T1000 (cell line): Measurements from ENCODE around the gene ZNF750.

Experiments used
- DNase-seq: peaks from one replicate; lab custom pipeline; 2025; ENCODE audit warnings: mixed read lengths; lab: John Stamatoyannopoulos, UW

The ZNF750 gene

DNA sequence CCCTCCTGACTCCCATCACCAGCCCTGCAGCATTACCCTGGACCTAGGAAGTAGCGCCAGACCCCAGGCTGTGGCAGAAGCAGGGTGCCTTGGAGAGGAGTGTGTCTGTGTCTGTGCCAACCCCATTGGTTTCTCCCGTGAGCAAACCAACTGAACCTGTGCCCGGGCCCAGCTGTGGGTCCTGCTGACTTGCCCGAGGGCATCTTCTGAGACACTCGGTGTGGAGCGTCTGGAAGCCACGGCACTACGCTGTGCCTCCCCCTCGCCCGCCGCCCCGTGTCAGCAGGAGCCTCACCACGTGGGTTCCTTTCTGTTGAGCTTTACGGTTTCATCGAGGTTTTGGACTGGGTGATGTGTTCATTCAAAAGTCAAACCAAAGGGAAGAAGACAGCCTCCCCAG is 27.8 kb downstream of the ZNF750 start:
- no peak for DNase-seq

DNA sequence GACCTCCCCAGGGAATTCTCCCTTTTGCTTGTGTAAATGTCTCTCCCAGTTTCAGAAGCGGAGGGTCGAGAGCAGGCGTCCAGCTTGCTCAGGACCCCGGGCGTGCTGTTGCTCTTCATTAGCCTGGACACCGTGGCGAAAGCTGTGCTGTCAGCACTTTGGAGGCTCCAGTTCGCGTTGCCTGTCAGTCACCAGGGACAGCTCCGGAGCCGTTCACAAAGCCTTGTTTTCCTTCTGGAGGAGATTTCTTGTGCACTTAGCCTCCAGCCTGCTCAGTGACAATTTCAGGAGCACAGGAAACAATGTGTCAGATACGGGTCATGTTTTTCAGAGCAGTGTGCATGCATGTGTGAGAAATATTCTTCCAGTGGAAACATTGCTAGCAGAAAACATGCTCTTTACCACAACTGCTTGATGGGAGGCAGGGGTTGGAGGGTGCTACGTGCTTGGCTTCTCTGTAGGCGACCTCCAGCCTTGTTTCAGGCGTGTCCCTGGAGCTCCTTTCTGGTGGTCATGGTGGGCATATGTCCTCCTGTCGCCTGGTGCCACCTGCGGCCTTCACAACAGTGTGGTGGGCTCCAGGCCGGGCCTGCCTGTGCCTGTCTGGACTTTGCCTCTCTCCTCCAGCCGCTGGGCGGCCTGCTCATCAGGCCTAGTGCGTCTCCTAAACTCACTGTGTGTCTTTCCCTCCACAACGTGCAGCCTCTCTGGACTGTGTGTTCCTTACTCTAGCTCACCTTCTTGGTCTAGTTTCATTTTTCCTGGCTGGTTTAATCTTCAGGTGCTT is 29.0 kb downstream of the ZNF750 start:
- no peak for DNase-seq

DNA sequence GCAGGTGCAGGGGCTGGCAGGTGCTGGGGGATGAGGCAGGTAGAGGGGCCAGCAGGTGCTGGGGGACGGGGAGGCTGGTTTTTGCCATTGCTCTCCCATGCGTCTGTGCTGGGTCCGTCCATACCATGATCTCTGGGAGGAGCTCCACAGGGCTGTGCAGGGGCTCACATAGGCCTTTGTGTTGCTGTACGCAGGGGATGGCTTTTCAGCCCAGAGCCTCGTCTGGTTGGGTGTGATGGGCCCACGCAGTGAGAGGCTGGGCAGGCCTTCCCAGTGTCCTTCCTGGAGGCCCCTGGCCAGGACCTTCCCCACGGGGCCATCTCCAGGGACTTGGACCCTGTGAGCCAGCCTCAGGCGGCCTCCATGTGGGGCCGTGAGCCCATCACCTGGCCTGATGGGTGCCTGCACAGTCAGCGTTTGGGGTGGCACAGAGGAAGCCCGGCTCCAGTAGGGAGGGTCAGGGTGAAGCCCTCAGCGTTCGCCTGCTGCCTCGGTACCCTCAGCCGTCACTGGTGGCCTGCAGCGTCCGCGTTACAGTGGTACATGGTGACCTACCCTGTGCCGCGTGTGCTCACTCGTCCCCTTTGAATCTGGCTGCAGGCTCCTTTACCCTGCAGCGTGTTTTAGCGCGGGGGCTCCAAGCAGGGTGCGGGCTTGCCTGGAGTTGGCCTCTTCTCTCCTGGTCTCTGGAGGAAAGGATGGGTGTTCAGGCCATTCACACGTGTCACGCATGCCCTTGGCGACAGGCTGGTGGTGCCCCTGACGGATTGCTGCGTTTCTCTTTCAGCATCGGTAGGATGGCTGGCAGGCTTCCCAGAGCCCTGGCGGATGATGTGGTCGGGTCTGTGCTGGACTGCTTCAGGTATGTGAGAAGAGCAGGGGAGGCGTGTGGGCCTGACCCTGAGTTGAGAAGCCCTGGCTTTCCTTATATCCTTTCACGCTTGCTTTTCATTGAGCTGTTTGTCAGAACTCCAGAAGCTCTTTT is 30.6 kb downstream of the ZNF750 start:
- DNase-seq = no peak

DNA sequence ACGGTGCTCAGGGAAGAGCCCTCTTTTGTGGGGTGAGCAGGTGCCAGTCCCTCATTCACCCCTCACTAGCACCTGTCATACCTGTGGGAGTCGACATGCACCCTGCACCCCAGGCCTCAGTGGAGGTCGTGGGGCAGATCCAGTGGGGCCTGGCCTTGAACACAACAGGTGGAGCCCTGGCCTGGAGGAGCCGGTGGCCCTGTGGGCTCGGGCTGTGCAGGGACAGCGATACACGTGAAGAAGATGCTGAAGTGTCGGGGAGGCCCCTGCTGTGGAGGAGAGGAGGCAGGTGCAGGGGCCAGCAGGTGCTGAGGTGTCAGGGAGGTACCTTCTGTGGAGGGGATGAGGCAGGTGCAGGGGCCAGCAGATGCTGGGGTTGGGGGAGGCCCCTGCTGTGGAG is 31.8 kb downstream of the ZNF750 start:
- no peak for DNase-seq

DNA sequence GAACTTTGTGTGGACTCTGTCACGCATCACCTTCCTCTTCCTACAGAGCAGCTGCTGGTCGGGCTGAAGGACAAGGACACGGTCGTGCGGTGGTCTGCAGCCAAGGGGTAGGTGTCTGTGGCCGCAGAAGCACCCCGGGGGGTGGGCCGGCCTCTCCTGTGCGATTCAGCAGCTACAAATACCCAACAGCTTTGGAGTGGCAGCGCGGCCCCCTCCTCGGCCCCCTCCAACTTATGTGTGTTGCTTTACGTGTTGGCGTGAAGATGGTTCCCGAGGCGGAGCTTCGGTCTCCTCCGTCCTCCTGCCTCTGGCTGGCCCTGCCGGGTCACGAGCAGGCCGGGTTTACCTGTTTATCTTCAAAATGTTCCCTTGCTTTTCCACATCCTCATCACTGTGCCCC is 32.3 kb downstream of the ZNF750 start:
- DNase-seq = no peak

DNA sequence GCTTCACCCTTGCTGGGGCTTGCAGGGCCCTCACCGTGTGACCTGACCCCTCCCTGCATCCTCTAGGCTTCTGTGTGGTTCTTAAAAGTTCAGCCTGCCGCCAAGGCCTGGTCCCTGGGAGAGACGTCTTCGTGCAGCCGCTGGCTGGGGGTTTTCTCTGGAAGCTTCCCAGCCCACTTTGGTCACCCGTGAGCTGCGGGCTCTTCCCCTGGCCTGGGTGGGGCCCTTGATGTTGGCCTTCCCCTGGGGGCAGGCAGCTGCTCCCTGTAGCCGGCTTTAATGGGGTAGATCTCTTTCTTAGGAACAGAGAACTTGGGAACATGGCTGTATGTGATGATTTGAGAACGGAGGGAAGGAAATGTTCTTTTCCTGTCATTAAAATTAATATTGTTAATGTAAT is 32.7 kb downstream of the ZNF750 start:
- no peak for DNase-seq

DNA sequence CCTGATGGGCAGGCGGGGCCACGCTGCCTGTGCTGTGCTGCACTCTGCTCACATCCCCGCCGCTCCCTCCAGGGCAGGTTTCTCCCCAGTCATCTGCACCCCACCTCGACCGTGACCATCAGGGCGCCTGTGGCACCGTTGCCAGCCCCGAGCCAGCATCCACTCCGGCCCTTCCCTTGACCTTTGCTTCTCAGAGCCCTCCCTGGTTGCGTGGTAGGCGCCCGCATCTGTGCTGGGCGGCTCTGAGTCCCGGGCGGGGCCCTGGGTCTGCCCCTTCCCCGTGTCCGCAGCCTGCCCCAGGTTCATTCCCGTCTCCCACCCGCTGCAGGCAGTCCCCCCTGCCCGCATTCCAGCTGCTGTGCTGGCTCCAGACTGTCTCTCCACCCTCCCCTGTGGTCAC is 33.2 kb downstream of the ZNF750 start:
- no peak for DNase-seq

DNA sequence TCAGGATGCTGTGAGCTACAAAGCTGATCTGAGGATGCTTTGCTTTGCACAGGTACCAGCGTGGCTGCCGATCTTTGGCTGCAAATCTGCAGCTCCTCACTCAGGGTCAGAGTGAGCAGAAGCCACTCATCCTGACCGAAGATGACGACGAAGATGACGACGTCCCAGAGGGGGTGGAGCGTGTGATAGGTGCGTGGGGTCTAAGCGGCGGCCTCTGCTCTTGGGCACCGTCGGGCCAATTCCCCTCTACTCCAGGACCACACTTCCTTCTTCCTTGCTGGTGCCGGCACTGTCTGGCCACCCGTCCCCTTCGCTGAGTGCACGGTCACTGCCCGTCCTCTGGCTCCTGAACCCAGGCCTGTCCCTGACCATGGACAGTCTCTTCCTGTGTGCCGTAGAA is 34.0 kb downstream of the ZNF750 start:
- no peak for DNase-seq

DNA sequence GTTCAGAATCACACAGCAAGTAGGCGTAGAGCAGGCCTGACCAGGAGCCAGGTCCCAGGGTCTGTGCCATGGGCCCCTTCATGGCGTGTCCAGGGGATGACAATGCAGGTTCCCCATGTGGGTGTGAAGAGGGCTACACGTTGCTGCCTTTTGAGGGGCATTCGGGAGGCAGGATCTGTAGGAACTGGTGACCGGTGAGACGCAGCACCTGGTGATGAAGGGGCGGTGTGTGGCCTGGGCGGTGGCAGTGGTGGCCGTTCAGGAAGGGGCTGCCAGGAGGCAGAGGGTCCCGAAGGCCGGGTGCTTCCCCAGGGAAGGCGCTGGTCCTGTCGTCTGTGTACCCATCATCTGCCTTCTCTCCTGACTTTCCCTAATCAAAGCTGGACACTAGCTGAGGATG is 34.6 kb downstream of the ZNF750 start:
- DNase-seq = no peak

DNA sequence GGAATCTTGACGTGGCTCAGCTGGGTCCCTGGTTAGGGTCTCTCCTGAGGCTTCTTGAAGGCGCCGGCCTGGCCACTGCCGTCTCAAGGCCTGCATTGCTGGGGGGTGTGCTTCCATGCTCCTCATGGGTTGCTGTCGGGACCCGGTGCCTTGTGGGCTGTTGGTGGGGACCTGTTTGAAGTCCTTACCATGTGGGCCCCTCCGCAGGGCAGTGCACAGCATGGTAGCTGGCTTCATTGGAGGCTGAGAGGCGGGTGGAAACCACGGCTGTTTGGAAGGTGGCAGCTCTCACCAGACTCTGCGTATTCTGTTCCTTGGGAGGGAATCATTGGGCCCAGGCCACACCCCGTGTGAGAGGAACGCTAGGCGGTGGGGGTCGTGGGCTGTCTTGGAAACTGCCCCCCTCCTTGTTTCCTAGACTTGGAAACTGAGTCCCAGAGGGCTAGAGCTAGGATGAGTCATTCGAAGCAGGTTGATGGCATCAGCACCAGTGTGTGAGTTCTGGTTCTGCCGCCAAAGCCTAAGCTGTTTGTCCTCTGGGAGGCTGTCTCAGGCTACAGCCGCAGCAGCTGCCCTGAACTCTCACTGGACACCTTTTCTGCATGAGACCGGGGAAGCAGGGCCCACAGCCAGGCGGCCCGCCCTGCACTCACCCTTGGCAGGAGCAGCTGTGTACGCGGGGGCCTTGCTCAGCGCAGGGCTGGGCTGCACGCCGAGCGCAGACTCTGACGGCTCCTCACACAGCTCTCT is 35.2 kb downstream of the ZNF750 start:
- DNase-seq = no peak

DNA sequence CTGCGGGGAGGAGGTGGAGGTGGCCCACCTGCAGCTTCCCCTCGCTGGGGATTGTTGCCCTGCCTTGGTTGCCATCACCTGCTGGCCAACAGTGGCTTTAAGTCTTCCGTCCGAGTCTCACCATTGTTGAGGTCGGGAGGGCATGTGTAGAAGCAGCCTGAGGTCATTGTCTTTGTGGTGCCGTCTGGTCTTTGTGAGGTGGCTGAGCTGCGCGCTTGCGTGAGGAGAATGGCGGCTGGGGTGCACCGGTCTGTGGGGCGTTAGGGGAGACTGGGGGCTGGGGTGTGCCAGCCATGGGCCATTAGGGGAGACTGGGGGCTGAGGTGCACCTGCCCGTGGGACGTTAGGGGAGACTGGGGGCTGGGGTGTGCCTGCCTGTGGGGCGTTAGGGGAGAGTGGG is 36.2 kb downstream of the ZNF750 start:
- DNase-seq = no peak

DNA sequence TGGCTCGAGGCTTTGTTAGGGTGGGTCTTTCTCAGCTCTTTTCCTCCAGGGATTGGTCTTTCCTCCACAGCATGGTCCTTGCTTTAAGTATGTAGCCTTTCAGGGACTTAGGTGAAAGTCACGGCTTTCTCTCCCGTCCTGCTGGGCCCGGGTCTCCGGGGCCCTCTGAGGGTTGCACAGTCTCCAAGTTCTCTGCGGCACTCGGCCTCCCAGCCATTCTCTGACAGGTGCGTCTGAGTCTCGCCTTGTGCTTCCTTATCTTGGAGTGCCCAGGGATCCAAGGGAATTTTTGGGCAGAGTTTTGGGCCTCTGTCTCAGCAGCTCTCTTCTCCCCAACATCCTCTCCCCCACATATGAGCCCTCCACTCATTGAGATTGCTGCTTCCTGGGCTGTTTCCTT is 36.6 kb downstream of the ZNF750 start:
- DNase-seq = no peak

DNA sequence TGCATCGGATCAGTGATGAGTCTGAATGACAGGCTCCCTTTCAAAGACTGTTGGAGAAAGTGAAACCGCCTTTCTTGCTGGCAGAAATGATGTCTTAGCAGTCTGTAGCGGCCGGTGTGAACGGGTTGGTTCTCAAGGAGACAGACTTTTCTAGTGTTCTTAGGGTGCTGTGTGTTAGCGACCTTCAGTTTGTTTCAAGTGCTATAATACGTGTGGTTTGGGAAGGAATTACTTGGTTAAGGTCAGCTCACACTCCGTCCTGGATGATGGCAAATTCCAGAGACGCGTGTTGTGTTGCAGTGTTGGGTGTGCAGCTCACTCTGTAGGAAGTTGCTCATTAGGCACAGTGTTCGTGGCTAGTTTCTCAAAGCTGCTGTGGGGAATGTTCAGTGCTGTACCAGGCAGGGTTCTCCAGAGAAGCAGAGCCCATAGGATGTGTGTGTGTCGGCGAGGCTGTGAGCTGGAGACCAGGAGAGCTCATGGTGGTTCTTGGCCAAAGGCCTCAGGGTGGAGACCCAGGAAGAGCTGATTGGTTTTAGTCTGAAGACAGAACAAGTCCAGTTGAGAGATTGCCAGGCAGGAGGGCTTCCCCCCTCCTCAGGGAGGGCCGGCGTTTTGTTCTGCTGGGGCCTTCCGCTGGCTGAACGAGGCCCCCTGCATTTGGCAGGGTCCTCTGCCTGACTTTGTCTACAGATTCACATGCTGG is 37.6 kb downstream of the ZNF750 start:
- DNase-seq = no peak

DNA sequence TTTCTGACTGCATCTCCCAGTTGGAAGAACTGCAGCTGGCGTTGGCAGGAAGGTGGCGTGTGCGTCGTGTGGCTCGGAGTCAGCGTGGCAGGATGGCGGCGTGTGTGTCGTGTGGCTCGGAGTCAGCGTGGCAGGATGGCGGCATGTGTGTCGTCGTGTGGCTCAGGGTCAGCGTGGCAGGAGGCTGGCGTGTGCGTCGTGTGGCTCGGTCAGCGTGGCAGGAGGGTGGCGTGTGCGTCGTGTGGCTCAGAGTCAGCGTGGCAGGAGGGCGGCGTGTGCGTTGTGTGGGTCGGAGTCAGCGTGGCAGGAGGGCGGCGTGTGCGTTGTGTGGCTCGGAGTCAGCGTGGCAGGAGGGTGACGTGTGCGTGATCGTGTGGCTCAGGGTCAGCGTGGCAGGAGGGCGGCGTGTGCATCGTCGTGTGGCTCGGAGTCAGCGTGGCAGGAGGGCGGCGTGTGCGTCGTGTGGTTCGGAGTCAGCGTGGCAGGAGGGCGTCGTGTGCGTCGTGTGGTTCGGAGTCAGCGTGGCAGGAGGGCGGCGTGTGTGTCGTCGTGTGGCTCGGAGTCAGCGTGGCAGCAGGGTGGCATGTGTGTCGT is 38.3 kb downstream of the ZNF750 start:
- DNase-seq = no peak

DNA sequence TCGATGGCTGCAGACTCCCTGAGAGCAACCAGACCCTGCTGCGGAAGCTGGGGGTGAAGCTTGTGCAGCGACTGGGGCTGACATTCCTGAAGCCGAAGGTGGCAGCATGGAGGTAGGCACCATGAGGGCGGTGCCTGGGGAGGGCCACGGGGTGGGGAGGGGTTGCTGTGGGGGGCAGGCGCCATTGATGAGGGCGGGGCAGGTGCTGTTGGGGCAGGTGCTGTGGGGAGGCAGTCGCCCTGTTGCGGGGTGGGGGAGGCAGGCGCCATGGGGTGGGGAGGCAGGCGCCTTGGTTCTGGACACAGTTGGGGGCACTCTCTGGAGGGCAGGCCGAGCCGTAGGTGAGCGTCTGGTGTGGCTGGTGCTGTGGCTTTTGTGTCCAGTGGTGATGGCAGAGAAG is 38.9 kb downstream of the ZNF750 start:
- DNase-seq = no peak

DNA sequence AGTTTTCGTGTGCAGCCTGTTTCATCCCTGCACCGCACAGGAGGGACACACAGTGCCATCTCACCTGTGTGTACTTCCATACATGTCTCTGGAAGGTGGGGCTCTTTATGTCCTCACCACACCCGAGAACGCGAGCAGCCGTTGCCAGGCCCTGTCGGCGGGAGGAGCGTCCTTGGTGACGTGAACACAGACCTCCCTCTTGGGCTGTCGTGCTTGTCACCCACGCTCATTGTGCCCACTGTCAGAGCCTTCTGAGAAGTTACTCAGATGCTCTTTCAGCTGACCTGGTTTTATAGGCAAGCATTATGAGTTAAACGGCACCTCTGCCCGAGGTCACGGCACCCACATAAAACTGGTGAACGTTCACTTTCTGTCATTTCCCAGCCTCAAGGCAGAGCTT is 40.2 kb downstream of the ZNF750 start:
- DNase-seq = no peak

DNA sequence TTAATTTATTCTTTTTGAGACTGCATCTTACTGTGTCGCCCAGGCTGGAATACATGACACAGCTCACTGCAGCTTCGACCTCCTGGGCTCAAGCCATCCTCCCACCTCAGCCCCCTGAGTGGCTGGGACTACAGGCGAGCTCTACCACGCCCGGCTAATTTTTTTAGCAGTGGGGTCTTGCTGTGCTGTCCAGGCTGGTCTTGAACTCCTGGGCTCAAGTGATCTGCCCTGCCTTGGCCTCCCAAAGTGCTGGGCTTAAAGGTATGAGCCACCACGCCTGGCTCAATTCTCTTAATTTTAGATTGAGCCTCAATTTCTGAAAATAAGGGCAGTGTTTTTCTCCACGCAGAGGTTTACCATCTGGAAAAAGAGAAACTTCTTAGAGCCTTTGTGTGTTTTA is 41.1 kb downstream of the ZNF750 start:
- no peak for DNase-seq

DNA sequence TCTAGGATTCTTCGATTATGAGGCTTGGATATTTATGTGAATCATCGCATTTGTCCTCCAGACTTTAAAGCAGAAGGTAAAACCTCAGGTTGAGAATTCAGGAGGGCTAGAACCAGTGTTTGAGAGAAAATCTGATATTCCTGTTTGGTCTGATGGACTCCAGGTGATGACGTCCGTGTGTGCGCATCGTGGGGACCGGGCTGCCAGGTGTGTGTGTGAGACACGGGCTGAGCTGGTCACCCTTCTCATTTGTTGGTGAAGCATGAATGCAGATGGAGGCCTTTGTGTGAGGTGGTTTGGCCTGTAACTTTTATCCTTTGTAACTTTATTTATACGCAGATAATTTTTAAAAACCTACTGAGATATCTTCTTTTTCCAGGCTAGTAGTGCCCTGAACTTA is 42.8 kb downstream of the ZNF750 start:
- no peak for DNase-seq

DNA sequence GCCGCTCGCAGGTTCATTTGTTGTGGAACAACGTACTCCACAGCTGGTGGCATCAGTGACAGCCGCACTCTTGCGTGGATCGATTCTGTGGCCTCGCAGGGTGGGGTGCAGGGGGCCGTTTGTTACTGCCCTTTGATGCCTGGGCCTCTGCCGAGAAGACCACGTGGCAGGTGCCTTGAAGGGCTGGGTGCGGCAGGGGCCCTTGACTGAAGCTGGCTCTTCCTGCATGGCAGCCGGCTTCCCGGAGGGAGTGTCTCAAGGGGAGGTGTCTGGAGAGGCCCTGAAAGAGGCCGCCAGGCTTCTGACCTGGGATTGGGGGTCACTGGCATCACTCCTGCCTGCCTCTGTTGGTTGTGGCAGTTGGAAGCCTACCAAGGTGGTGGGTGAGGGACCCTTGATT is 44.2 kb downstream of the ZNF750 start:
- DNase-seq = no peak

DNA sequence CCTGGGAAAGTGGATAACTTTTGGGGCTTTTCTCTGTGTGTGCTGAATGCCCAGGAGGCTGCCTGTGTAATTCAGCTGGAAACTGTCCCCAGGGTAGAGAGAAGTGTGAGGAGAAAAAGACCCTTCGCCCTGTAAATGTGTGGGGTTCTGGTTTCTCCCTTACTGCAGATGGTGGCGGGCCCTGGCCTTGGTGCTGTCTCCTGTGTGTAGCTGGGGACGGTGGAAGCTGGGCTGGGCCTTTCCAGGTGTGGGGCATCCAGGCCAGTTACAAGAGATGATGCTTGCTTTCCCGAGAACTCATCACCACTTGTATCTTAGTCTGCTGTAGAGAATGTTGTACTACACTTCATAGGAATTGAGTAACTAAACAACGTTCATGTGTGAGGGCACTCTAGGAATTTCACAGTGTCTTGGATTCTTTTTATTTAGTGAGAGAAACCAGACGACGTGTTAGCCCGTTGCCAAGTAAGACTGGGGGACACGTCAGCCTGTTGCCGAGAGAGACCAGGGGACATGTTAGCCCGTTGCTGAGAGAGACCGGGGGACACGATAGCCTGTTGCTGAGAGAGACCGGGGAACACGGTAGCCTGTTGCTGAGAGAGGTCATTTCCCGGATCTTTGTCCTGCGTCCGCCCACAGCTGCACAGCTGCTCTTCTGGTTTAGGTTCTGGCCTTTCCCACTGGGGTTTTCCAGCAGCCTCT is 44.9 kb downstream of the ZNF750 start:
- DNase-seq = no peak
